GM21528 (cell line): ENCODE data around the gene SGIP1.

Experiments used
- ATAC-seq: cut with Tn5 transposase; IDR thresholded peaks from one replicate; pipeline ENCODE4 v1.9.1; 2021; ENCODE audit warnings: mild to moderate bottlenecking, moderate library complexity; ENCODE audit not compliant: unreplicated experiment, low FRiP score

Gene SGIP1

GRCh38 chr1:66521721-66522365 lies 12.1 kb upstream of the SGIP1 start:
- ATAC-seq = no peak

DNA sequence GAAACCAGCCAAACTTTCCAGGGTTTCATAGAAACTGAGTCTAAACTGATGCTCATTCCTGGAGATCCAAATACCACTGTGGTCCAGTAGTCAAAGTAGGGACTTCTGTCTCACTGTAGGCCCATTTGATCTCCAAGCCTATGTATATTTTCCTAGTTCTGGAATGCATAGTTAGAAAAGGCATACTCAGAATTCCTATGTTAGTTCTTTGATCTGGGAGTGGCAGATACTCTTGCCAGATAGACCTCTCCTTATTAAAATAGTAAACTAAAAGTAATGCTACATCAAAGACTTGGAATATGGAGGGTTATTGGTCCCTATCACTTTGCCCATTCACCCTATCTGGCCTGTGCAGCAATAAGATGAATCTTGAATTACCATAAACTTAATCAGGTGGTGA lies 10.4 kb upstream of the SGIP1 start:
- ATAC-seq = no peak

DNA sequence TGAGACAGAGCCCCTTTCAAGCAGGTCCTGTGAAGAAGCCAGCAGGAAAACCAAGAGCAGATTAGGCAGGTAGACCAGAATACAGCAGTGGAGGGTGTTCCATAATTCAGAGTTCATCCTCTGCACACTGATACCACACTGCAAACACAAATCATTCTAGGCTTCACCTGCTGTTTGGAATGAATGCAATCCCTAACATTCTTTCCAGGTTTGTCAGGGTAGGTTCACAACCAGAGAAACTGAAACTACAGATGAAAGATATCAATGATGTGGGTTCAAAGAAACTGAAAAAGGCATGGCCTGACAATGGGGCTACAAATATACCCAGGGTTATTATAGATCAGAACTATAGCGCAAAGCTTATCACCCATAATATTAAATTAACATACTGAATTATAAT lies 8.9 kb upstream of the SGIP1 start:
- ATAC-seq = no peak

GRCh38 chr1:66526036-66526435 lies 7.9 kb upstream of the SGIP1 start:
- ATAC-seq = no peak

DNA sequence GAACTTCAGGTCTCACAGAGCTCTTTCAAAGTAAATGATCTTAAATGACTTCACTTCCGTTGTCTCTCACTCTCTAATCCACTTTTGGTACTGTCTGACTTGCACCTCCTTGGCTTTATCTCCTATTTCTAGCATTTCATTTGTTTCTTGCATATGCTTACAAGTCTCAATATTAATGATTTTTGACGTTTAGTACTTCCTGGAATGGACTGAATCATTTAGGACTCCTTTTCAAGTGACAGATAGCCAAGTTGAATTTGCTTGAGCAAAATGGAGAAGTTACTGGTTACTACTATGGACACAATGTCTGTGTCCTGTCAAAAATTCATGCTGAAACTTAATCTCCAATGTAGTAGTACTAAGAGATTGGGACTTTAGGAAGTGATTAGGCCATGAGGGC lies 7.0 kb upstream of the SGIP1 start:
- no peak for ATAC-seq

- ATAC-seq = no peak
Measured at GRCh38 chr1:66527686-66528085, 6.3 kb upstream of the SGIP1 start.

DNA sequence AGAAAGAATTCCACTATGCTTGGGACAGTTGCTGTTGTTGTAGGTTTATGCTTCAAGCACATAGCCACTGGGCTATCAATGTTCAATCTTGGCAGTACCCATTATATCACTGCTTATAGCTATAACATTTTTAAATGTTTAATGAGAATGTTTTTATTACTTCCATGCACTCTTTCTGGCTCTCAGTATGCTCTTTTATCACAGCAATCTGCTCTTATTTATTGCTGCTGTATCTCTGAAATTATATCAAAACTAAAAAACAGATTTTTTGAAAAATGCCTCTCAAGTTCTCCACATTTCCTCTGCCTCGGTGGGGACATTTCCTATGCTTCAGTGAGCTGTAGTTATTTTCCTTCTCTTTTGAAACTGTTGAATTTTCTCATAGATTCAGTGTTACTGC lies 5.4 kb upstream of the SGIP1 start:
- ATAC-seq = no peak

GRCh38 chr1:66532214-66532613 lies 1.7 kb upstream of the SGIP1 start:
- no peak for ATAC-seq

GRCh38 chr1:66532798-66533783 lies 862 bp upstream of the SGIP1 start:
- ATAC-seq = no peak

DNA sequence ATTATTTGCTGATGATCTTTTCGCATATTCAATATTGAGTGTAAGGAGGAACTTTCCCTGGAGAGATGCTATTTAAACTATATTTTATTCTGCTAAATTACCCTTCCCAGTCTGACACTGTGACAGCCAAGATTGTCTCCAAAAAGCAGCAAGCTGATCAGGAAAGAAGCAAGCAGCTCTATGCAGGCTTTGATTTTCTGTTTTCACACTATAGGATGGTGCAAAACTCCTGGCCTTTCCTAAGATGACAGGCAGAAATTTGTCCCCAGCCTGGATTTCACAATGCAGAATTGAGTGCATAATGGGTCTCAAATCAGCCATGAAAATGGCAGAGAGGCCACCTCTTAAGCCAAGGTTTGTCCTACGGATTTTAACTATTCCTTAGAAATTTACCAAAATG lies 1.1 kb downstream of the SGIP1 start:
- no peak for ATAC-seq

DNA sequence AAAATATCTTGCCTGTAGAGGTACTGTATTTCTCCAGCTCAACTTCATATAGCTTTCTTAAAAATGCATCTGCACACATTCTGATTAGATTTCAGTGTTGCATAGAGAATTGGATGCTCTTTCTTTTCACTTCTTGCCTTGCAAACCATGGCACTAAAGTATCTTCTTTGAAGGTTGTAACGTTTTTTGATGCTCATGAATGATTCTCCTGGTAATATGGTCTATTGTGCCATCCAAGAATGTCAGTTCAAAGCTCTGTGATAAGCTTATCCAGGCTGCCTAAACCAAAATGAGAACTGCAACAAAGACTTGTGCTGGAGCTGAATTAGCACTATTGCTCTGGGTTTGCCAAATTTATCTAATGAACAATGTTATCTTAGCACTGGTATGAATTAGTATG lies 1.9 kb downstream of the SGIP1 start:
- ATAC-seq = no peak

DNA sequence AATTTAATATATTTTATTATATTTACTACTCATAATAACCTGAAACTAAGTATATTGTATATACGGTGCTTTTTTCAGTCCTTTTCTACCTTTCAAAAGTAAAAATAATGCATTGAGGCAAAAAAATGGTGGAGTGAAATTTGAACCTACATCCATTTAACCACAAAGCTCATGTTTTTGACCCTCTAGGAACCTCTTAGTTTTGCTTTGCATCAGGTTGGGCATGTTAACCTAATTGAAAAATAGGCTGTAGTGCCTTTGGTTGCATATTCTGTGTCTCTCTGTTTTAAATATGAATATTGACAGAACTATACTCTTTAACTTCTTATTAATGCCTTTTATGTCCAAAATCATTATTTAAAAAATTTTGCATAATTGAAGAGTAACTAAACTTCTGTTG lies 3.8 kb downstream of the SGIP1 start:
- ATAC-seq = no peak

GRCh38 chr1:66539491-66539890 lies 5.5 kb downstream of the SGIP1 start:
- no peak for ATAC-seq

DNA sequence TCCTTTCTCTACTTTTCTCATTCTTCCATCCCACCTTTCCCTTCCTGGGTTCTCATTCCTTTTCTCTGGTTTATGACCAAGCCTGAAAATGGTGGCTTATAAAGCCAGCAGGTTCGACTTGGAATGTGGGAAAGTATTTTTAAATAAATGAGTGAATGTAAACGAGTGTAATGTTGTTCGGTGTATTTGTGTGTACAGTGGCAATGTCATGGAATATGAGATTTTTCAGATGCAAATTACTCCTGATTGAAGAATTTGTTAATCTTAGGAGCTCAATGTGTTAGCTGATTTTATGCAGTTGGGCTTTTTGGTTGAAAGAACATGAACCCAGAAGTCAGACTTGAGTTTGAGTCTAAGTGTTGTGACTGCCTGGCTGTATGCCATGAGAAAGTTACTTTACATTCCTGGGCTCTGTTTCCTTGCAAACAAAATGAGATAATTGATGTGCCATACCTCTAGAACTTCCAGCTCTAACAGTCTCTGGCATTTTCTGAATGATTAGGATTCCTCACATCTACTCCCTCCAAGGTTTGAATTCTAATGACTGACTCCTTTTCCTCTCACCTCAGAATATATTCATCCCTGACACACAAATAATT lies 6.6 kb downstream of the SGIP1 start:
- ATAC-seq = no peak

DNA sequence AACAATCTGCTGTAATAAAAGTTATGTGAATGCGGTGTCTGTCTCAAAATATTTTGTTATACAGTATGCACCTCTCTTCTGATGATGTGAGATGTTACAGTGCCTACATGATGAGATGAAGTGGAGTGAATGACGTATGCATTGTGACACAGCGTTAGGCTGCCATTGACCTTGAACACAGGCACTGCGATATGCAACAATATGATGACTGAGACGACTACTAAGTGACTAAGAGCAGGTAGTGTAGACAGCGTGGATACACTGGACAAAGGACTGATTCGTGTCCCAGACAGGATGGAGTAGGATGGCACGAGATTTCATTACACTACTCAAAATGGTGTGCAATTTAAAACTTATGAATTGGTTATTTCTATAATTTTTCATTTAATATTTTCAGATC lies 8.4 kb downstream of the SGIP1 start:
- no peak for ATAC-seq

- no peak for ATAC-seq
Measured at GRCh38 chr1:66542811-66543767, 9.1 kb downstream of the SGIP1 start.

DNA sequence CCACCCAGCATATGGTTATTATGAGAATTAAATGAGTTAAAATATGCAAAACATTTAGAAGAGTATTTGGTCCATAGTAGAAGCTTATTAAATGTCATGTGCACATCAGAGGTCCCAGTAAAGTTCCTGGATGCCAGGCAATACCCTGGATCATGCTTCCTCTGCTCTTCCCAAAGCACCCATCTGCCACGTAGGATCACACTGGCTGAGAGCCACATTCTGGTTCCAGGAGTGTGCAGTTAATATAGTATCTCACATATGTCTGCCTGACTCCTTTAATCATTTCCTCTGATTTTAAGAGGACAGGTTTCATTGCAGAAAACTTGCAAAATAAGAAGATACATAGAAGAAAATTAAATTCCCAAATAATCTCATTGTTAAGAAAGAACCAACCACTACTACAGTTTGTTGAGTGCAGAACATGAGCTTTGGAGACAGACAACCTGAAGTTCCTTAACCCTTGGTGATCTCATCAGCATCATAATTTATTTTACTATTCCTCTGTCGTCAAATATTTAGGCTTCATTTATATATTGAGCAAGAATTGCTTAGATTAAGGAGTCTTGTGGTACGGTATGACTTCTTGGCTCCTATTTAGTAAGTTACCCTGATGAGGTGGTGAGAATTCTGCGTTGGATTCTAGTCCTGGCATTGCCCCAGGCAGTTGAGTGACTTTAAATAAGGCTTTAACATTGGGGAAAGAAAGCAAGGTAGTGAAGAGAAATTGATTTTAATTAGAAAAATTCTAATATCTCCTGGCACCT lies 12.3 kb downstream of the SGIP1 start:
- no peak for ATAC-seq

DNA sequence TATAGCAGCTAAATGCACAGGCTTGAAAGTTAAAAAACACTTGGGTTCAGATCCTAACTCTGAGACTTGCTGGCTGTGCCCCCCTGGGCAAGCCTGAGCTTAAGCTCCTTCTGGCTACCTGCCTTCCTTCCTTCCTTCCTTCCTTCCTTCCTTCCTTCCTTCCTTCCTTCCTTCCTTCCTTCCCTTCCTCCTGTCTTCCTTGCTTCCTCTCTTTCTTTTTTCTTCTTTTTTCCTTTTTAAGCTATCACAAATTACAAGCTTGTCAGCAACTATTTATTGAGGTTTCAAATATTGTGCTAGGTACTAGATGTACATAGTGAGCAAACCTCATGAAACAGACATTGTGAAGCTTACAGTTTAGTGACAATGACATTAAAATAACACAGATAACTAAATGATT lies 15.1 kb downstream of the SGIP1 start:
- no peak for ATAC-seq

- no peak for ATAC-seq
Measured at GRCh38 chr1:66550243-66550642, 16.3 kb downstream of the SGIP1 start.

DNA sequence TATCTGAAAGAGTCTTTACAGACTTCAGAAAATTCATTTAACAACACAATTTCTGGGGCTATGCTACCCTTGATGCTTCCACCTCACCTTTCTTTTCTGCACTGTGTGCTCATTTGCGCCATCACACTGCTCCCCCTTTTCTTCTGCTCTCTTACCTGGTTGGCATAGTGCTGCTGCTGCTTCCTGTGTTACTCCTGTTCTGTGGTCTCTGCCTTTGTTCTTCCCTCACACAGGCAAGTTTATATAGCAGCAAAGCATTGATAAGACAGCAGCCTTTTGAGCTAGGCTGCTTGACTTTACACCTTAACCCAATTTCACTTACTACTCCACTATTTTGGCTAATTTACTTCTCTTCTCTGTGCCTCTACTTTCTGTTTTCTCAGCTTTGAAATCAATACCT lies 18.3 kb downstream of the SGIP1 start:
- no peak for ATAC-seq
